ENCODE results near the gene TPX2. TPM values are rescaled to one million over a fixed set of nuclear protein-coding genes. Genes with fewer than 3 reads are reported as not detected.

Gene TPX2
- total RNA-seq, 1 donor from 2014 or later, result 22.6 TPM

- Mint-ChIP-seq H3K27ac (ENCODE audit: unreplicated experiment) (peak overlapping the region; percentile 65), H3K4me1 (ENCODE audit: unreplicated experiment) (peaks cover 66% of the 10 kb centered on the region), H3K9me3 (ENCODE audit: unreplicated experiment) (no peaks in the 10 kb centered on the region), H3K36me3 (ENCODE audit: unreplicated experiment) (peaks cover 6% of the 10 kb centered on the region), H3K4me3 (ENCODE audit: unreplicated experiment) (no peak overlapping the region), H3K27me3 (ENCODE audit: unreplicated experiment) (no peaks in the 10 kb centered on the region)
- no peak for DNase-seq (ENCODE audit: extremely low spot score, unreplicated experiment)
- TF ChIP-seq CTCF (IDR thresholded peaks at IDR 0.05), result no peak
These were observed 67.7 kb downstream of the TPX2 start for GRCh38 chr20:31806564-31807355.

- no peak for TF ChIP-seq CTCF (IDR thresholded peaks at IDR 0.05)
- H3K27ac Mint-ChIP-seq (ENCODE audit: unreplicated experiment), result peak overlapping the region; percentile 93
- no peak overlapping the region for H3K4me3 Mint-ChIP-seq (ENCODE audit: unreplicated experiment)
- DNase-seq (ENCODE audit: extremely low spot score, unreplicated experiment), result no peak
- peaks cover 4% of the 10 kb centered on the region for H3K36me3 Mint-ChIP-seq (ENCODE audit: unreplicated experiment)
- H3K9me3 Mint-ChIP-seq (ENCODE audit: unreplicated experiment), result no peaks in the 10 kb centered on the region
- no peaks in the 10 kb centered on the region for H3K27me3 Mint-ChIP-seq (ENCODE audit: unreplicated experiment)
- H3K4me1 Mint-ChIP-seq (ENCODE audit: unreplicated experiment), result peaks cover 77% of the 10 kb centered on the region
These were observed 69.4 kb downstream of the TPX2 start for GRCh38 chr20:31808481-31808880.

GRCh38 chr20:31809661-31810060 lies 70.6 kb downstream of the TPX2 start:
- no peaks in the 10 kb centered on the region for H3K27me3 Mint-ChIP-seq (ENCODE audit: unreplicated experiment)
- no peak for TF ChIP-seq CTCF (IDR thresholded peaks at IDR 0.05)
- peak overlapping the region; percentile 93 for H3K27ac Mint-ChIP-seq (ENCODE audit: unreplicated experiment)
- DNase-seq (ENCODE audit: extremely low spot score, unreplicated experiment), result no peak
- peaks cover 4% of the 10 kb centered on the region for H3K36me3 Mint-ChIP-seq (ENCODE audit: unreplicated experiment)
- no peak overlapping the region for H3K4me3 Mint-ChIP-seq (ENCODE audit: unreplicated experiment)
- H3K9me3 Mint-ChIP-seq (ENCODE audit: unreplicated experiment), result no peaks in the 10 kb centered on the region
- H3K4me1 Mint-ChIP-seq (ENCODE audit: unreplicated experiment), result peaks cover 67% of the 10 kb centered on the region

GRCh38 chr20:31811198-31811597 lies 72.1 kb downstream of the TPX2 start:
- peaks cover 70% of the 10 kb centered on the region for H3K4me1 Mint-ChIP-seq (ENCODE audit: unreplicated experiment)
- no peaks in the 10 kb centered on the region for H3K9me3 Mint-ChIP-seq (ENCODE audit: unreplicated experiment)
- H3K27ac Mint-ChIP-seq (ENCODE audit: unreplicated experiment), result peak overlapping the region; percentile 93
- no peak for TF ChIP-seq CTCF (IDR thresholded peaks at IDR 0.05)
- H3K4me3 Mint-ChIP-seq (ENCODE audit: unreplicated experiment), result peak overlapping the region; percentile 18
- no peaks in the 10 kb centered on the region for H3K27me3 Mint-ChIP-seq (ENCODE audit: unreplicated experiment)
- DNase-seq (ENCODE audit: extremely low spot score, unreplicated experiment), result no peak
- H3K36me3 Mint-ChIP-seq (ENCODE audit: unreplicated experiment), result peaks cover 4% of the 10 kb centered on the region

GRCh38 chr20:31811796-31812728 lies 73.0 kb downstream of the TPX2 start:
- TF ChIP-seq CTCF (IDR thresholded peaks at IDR 0.05), result no peak
- Mint-ChIP-seq H3K27me3 (ENCODE audit: unreplicated experiment) (no peaks in the 10 kb centered on the region), H3K36me3 (ENCODE audit: unreplicated experiment) (no peaks in the 10 kb centered on the region), H3K4me1 (ENCODE audit: unreplicated experiment) (peaks cover 65% of the 10 kb centered on the region), H3K4me3 (ENCODE audit: unreplicated experiment) (peak overlapping the region; percentile 8), H3K9me3 (ENCODE audit: unreplicated experiment) (no peaks in the 10 kb centered on the region), H3K27ac (ENCODE audit: unreplicated experiment) (peak overlapping the region; percentile 93)
- DNase-seq (ENCODE audit: extremely low spot score, unreplicated experiment), result no peak

All from osteocyte (in vitro differentiated cells).